T-helper 1 cell treated with Interleukin-12 subunit alpha and Interleukin-12 subunit beta and Interleukin-4 antibody, amounts not matched to agents 30 μg/mL and 1 μg/mL, for 36 hours (primary cell): ENCODE data around the gene SERTAD3.

ENCODE experiments used
- H3K27ac Mint-ChIP-seq: one replicate; pipeline ENCODE4 v1.8.0; 2021; ENCODE audit warnings: mild to moderate bottlenecking, mixed read lengths
- H3K27me3 Mint-ChIP-seq: one replicate; pipeline ENCODE4 v1.8.0; 2021; ENCODE audit warnings: low read depth, mixed read lengths
- H3K36me3 Mint-ChIP-seq: one replicate; pipeline ENCODE4 v1.8.0; 2021; ENCODE audit warnings: low read depth, mixed read lengths
- H3K4me1 Mint-ChIP-seq: one replicate; pipeline ENCODE4 v1.8.0; 2021; ENCODE audit warnings: low read depth, mixed read lengths
- H3K4me3 Mint-ChIP-seq: one replicate; pipeline ENCODE4 v1.8.0; 2021; ENCODE audit warnings: mild to moderate bottlenecking, moderate library complexity, mixed read lengths
- H3K9me3 Mint-ChIP-seq: one replicate; pipeline ENCODE4 v1.8.0; 2021; ENCODE audit warnings: mixed read lengths

SERTAD3 gene

DNA sequence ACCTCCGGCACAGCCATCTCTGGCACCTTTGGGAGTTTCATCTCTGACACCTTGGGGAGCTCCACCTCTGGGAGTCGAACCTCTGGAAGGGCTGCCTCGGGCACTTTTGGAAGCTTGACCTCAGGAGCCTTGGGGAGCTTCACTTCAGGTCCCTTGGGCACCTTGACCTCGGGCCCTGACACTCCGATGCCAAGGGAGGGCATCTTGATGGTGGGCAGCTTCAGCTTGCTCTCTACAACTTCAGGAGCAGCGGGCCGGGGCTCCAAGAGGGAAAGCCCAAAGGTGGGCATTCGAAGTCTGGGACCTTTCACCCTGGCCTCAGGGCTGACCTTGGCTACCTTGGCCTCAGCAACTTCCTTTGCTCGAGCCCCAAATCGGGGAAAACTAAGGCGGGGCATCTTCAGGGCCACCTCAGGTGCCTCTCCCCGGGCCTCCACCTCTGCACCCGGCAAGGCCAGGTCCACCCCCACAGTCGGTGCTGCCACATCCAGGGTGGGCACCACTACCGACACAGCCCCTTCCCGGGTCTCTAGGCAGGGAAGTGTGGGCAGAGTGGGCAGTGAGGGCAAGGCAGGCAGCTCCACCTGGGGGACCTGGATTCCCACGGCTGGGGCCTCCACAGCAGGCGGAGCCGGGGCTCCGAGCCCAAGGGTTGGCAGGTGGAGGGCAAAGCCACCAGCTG lies 47.1 kb downstream of the SERTAD3 start:
- H3K9me3 Mint-ChIP-seq: no peaks in the 10 kb centered on the region
- H3K4me1 Mint-ChIP-seq: peaks cover 7% of the 10 kb centered on the region
- no peak overlapping the region for H3K4me3 Mint-ChIP-seq
- no peaks in the 10 kb centered on the region for H3K36me3 Mint-ChIP-seq
- H3K27me3 Mint-ChIP-seq: peaks cover 9% of the 10 kb centered on the region
- no peak overlapping the region for H3K27ac Mint-ChIP-seq

- Mint-ChIP-seq H3K9me3 (no peaks in the 10 kb centered on the region), H3K4me1 (peaks cover 7% of the 10 kb centered on the region), H3K27me3 (peaks cover 9% of the 10 kb centered on the region), H3K36me3 (no peaks in the 10 kb centered on the region), H3K27ac (no peak overlapping the region), H3K4me3 (no peak overlapping the region)
These were observed 48.2 kb downstream of the SERTAD3 start for GRCh38 chr19:40395956-40396355.

DNA sequence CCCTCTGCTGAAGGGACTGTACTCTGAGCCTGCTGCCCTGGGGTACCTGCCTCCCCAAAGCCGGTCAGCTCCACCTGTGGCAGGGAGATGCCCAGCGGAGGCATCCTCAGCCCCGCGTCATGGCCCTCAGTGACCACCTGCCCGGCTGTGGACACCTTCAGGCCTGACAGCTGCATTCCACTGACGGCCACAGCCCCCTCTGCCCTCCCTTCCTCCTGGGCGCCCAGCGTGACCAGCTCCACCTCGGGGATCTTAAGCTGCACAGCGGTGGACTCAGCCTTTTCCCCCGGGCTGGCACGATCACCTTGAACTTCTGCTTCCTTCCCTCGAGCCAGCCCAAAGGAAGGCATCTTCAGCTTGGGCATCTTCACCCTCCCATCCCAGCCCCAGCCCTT lies 49.3 kb downstream of the SERTAD3 start:
- no peak overlapping the region for H3K27ac Mint-ChIP-seq
- H3K4me1 Mint-ChIP-seq: peaks cover 7% of the 10 kb centered on the region
- H3K9me3 Mint-ChIP-seq: no peaks in the 10 kb centered on the region
- H3K36me3 Mint-ChIP-seq: no peaks in the 10 kb centered on the region
- no peak overlapping the region for H3K4me3 Mint-ChIP-seq
- peaks cover 9% of the 10 kb centered on the region for H3K27me3 Mint-ChIP-seq

DNA sequence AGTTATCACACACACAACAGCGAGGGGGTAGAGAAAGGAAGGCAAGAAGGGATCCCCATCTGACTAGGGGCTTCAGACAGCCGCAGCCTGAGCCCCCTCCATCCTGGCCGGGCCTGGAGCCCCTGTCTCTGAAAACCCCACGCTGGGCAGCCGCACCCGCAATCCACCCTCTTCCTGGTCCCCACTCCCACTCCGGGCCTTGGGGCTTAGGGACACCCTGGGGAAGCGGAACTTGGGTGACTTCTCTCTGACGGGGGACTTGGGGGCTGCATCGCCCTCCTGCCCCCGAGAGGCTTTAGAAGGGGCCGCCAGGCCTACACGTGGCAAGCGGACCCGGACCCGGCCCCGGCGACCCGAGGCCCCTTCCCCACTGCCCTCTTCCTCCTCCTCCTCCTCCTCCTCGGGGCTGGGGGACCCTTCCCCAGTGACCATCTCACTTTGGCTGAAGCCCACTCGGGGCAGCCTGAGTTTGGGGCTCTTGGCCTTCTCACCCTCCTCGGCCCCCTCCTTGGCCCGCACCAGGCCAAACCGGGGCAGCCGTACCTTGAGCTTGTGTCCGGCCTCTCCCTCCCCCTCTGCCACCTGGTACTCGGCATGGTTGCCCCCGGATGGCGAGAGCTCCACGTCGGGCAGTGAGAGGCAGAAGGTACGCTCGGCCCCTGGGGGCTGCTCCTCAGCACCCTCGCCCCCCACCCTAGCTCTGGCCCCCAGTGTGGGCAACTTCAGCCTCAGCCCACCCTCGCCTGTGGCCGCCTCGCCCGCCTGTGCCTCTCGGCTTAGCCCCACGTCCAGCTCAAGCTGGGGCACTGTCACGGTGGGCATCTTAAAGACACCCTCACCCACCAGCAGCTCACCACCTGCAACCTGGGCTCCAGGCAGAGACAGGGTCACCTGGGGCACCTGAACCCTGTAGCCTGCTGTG lies 50.0 kb downstream of the SERTAD3 start:
- Mint-ChIP-seq H3K4me3 (no peak overlapping the region), H3K27ac (no peak overlapping the region), H3K4me1 (peaks cover 3% of the 10 kb centered on the region), H3K36me3 (no peaks in the 10 kb centered on the region), H3K27me3 (peaks cover 4% of the 10 kb centered on the region), H3K9me3 (no peaks in the 10 kb centered on the region)

DNA sequence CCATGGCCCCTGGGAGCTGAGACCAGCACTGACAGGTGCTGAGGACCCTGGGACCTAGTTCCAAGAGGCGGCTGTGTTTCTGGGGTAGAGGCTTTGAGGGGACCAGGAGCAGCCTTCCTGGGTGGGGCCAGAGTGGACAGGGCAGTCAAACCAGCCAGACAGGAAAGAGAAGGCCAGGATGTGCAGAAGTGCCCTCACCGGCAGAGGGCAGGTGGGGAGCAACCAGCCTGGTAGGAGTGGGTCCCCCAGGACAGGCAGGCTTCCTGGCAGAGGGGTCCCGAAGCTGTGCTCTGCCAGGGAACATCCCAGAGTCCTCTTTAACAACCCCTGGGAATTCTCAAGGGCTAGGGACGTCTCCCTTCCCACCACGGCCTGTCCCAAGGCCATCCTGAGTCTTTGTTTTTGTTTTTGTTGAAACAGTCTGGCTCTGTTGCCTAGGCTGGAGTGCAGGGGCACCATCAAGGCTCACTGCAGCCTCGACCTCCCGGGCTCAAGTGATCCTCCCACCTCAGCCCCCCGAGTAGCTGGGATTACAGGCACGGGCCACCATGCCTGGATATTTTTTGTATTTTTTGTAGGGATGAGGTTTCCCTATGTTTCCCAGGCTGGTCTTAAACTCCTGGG lies 51.1 kb downstream of the SERTAD3 start:
- Mint-ChIP-seq H3K9me3 (no peaks in the 10 kb centered on the region), H3K27ac (no peak overlapping the region), H3K36me3 (no peaks in the 10 kb centered on the region), H3K27me3 (no peaks in the 10 kb centered on the region), H3K4me3 (no peak overlapping the region), H3K4me1 (no peaks in the 10 kb centered on the region)

GRCh38 chr19:40392123-40392522 lies 52.0 kb downstream of the SERTAD3 start:
- Mint-ChIP-seq H3K4me3 (no peak overlapping the region), H3K27ac (no peak overlapping the region), H3K4me1 (no peaks in the 10 kb centered on the region), H3K36me3 (no peaks in the 10 kb centered on the region), H3K27me3 (no peaks in the 10 kb centered on the region), H3K9me3 (no peaks in the 10 kb centered on the region)
